ENCODE measurements around the gene TRPC4.
"Not testable (repeated sequence)": the region's sequence is repeated elsewhere in the genome, so short reads cannot be mapped to it uniquely, and the experiment has no call there.

Gene TRPC4

GRCh38 chr13:37811441-37811840, 58.1 kb downstream of the TRPC4 start:
- DNase-seq: peak; percentile 41

GRCh38 chr13:37806666-37807065, 62.9 kb downstream of the TRPC4 start:
- DNase-seq: no peak

- DNase-seq: peak; percentile 86
These were observed 71.9 kb downstream of the TRPC4 start for GRCh38 chr13:37797631-37798030.

- not testable (repeated sequence) for DNase-seq
These were observed 72.8 kb downstream of the TRPC4 start for GRCh38 chr13:37796795-37797194.

- peak; percentile 72 for DNase-seq
These were observed 74.2 kb downstream of the TRPC4 start for GRCh38 chr13:37795326-37795725.

- DNase-seq: peak; percentile 63
These were observed 77.9 kb downstream of the TRPC4 start for GRCh38 chr13:37791699-37792098.

- DNase-seq: no peak
These were observed 81.2 kb downstream of the TRPC4 start for GRCh38 chr13:37788346-37788745.

- DNase-seq: no peak
These were observed 91.9 kb downstream of the TRPC4 start for GRCh38 chr13:37777676-37778075.

GRCh38 chr13:37775871-37776270, 93.7 kb downstream of the TRPC4 start:
- peak; percentile 72 for DNase-seq

GRCh38 chr13:37772644-37773043, 96.9 kb downstream of the TRPC4 start:
- DNase-seq: no peak

- DNase-seq: no peak
These were observed 100.0 kb downstream of the TRPC4 start for GRCh38 chr13:37769545-37769944.

GRCh38 chr13:37769078-37769477, 100.5 kb downstream of the TRPC4 start:
- DNase-seq: no peak

GRCh38 chr13:37766502-37766901, 103.1 kb downstream of the TRPC4 start:
- DNase-seq: no peak

GRCh38 chr13:37755349-37755748, 114.2 kb downstream of the TRPC4 start:
- no peak for DNase-seq

- no peak for DNase-seq
These were observed 115.8 kb downstream of the TRPC4 start for GRCh38 chr13:37753776-37754175.

GRCh38 chr13:37752146-37752545, 117.4 kb downstream of the TRPC4 start:
- no peak for DNase-seq

- DNase-seq: no peak
These were observed 118.5 kb downstream of the TRPC4 start for GRCh38 chr13:37751025-37751424.

- DNase-seq: no peak
These were observed 120.7 kb downstream of the TRPC4 start for GRCh38 chr13:37748913-37749312.

- DNase-seq: peak; percentile 88
These were observed 122.4 kb downstream of the TRPC4 start for GRCh38 chr13:37747071-37747612.

GRCh38 chr13:37741536-37741935, 128.0 kb downstream of the TRPC4 start:
- DNase-seq: no peak

- DNase-seq: no peak
These were observed 133.5 kb downstream of the TRPC4 start for GRCh38 chr13:37736045-37736444.

- no peak for DNase-seq
These were observed 134.3 kb downstream of the TRPC4 start for GRCh38 chr13:37735293-37735692.

GRCh38 chr13:37729876-37730275, 139.7 kb downstream of the TRPC4 start:
- no peak for DNase-seq

- peak; percentile 37 for DNase-seq
These were observed 153.0 kb downstream of the TRPC4 start for GRCh38 chr13:37716420-37717195.

GRCh38 chr13:37715606-37716015, 154.0 kb downstream of the TRPC4 start:
- DNase-seq: peak; percentile 88

Measured in fibroblast of skin of right biceps (primary cell).